Stimulated activated naive CD4-positive, alpha-beta T cell treated with Interleukin-2 at 50 U/mL for 16 hours (primary cell): Measurements from ENCODE around the gene C6orf15.
"Not testable (repeated sequence)": the region's sequence is repeated elsewhere in the genome, so short reads cannot be mapped to it uniquely, and the experiment has no call there.

Experiments
- DNase-seq: peaks from one replicate; lab custom pipeline; 2025; lab: John Stamatoyannopoulos, UW

Gene C6orf15

DNA sequence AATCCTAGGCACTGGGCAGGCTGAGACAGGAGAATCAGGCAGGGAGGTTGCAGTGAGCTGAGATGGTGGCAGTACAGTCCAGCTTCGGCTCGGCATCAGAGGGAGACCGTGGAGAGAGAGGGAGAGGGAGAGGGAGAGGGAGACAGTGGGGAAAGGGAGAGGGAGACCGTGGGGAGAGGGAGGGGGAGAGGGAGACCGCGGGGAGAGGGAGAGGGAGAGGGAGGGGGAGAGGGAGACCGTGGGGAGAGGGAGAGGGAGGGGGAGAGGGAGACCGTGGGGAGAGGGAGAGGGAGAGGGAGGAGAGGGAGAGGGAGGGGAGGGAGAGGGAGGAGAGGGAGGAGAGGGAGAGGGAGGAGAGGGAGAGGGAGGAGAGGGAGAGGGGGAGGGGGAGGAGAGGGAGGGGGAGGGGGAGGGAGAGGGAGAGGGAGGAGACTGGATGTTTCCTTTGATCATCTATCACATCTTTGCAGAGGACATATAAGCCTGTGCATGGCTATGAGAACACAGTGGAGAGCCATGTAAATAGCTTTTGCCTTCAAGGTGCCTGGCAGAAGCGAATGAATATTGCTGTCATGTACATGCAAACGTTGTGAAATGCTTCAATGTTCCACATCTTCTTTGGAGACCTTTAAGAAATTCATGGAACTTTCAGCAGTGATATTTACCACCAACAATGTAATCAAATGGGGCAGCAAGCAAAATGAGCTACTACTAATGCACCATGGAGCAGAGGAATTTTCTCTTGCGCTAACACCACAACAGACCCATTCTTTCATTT is 44.3 kb downstream of the C6orf15 start:
- not testable (repeated sequence) for DNase-seq

DNA sequence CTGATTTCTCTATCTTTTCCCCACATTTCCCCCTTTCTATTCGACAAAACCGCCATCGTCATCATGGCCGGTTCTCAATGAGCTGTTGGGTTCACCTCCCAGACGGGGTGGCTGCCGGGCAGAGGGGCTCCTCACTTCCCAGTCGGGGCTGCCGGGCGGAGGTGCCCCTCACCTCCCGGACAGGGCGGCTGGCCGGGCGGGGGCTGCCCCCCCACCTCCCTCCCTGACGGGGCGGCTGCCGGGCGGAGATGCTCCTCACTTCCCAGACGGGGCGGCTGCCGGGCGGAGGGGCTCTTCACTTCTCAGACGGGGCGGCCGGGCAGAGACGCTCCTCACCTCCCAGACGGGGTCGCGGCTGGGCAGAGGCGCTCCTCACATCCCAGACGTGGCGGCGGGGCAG is 45.3 kb downstream of the C6orf15 start:
- DNase-seq, result not testable (repeated sequence)

DNA sequence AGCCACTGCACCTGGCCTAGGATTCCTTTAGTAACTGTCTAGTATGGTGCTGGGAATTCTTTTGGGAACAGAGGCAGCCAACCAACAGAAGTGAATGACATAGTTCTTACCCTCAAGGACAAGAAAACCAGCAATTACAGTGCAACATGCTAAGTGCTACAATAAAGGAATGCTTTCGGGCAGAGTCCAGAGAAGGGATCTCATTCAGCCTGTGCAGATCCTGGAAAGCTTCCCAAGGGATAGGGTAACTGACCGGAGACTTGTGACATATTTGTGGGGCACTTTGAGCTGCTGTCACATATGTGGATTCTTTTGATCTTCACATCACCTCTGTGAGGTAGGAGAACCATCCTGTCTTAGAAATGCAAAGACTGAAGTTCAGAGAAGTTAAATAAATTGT is 46.8 kb downstream of the C6orf15 start:
- no peak for DNase-seq

DNA sequence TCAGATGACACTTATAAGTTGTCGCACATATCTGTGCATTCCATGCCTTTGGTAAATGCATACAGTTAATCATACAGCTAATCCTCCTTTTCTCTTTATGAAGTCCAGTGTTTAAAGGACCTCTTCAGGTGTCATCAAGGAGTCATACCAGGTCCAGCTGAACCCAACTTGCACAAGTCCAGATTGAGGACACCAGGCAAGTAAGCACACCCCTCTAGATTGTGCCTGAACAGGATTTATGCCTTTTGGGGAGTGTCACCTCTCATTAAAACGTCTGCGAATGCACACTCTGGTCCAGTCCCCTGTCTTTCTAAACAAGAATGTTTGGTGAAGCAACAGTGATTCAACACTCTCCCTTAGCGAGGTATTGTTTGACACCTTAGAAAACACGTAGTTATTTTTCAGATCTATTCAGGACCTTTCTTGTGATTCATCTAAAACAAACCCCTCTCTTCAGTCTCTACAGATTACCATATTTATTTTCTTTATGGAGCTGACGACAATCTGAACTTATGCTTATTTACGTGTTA is 48.4 kb downstream of the C6orf15 start:
- no peak for DNase-seq
